B cell (primary cell): Measurements from ENCODE around the gene IGF1R. TPM values are rescaled to one million over a fixed set of nuclear protein-coding genes. Genes with fewer than 3 reads are reported as not detected.

Experiments used
- ATAC-seq: fragments of 200-7000 bp; cut with Tn5 transposase; one replicate; pipeline ENCODE4 v1.10.0; 2021; ENCODE audit warnings: low read depth, mild to moderate bottlenecking, moderate number of reproducible peaks, moderate library complexity
- CTCF ChIA-PET: fragments of 350-600 bp; sonication (Branson Sonifier 250); formaldehyde crosslinking; loops from one replicate; lab custom pipeline; 2021; ENCODE audit warnings: antibody characterized with exemption, inconsistent platforms; lab: Charles Lee
- POLR2A ChIA-PET: fragments of 350-600 bp; sonication (Branson Sonifier 250); formaldehyde crosslinking; loops from one replicate; lab custom pipeline; 2021; ENCODE audit warnings: antibody characterized with exemption; lab: Charles Lee
- DNase-seq: peaks from one replicate; pipeline ENCODE4 v3.0.0; 2013
- H2AFZ ChIP-seq: 2 replicates; pipeline ENCODE4 v1.6.1; 2012; ENCODE audit warnings: mild to moderate bottlenecking, low read depth, low read length; ENCODE audit not compliant: insufficient read depth, poor library complexity, severe bottlenecking
- H3K27ac ChIP-seq, 2 donors: 1 replicate in 1 of 2; 2 replicates in 1 of 2; pipeline ENCODE4 v1.5.1; 2012 to 2013; ENCODE audit warnings: low read length in 2 of 2, mild to moderate bottlenecking in 2 of 2, moderate library complexity in 1 of 2
- H3K27me3 ChIP-seq, 4 experiments: fragments of 200-600 bp in 1 of 4; sonication (generic) in 1 of 4; replicated peaks in 1 of 4; 1 replicate in 2 of 4; 2 replicates in 2 of 4; pipeline versions ENCODE4 v1.6.1 to v1.7.0; 2013 to 2016; ENCODE audit warnings: low read length in 3 of 4, mild to moderate bottlenecking in 2 of 4, mixed read lengths in 1 of 4, moderate library complexity in 1 of 4; ENCODE audit not compliant: insufficient read depth in 4 of 4, control insufficient read depth in 3 of 4; ENCODE audit errors: control extremely low read depth in 1 of 4
- H3K36me3 ChIP-seq, 2 experiments: replicated peaks in 1 of 2; 1 replicate in 1 of 2; 2 replicates in 1 of 2; pipeline versions ENCODE4 v1.6.1 to v1.7.1; 2013; ENCODE audit warnings: low read length in 1 of 2; ENCODE audit not compliant: insufficient read depth in 2 of 2, control insufficient read depth in 1 of 2; ENCODE audit errors: control extremely low read depth in 1 of 2, extremely low read depth in 1 of 2
- H3K4me1 ChIP-seq, 2 donors: fragments of 200-600 bp in 1 of 2; sonication (generic) in 1 of 2; 1 replicate in 1 of 2; 2 replicates in 1 of 2; pipeline versions ENCODE4 v1.5.1 to v1.6.1; 2013 to 2017; ENCODE audit warnings: low read length in 2 of 2; ENCODE audit not compliant: control insufficient read depth in 2 of 2, insufficient read depth in 2 of 2
- H3K4me2 ChIP-seq: replicated peaks from 2 replicates; pipeline ENCODE3; 2012; ENCODE audit warnings: mild to moderate bottlenecking, low read depth, low read length; ENCODE audit not compliant: poor library complexity, severe bottlenecking
- H3K4me3 ChIP-seq, 5 experiments: fragments of 200-600 bp in 1 of 5; sonication (generic) in 1 of 5; 1 replicate in 3 of 5; 2 replicates in 2 of 5; pipeline versions ENCODE4 v1.5.1 to v1.7.0; 2011 to 2016; ENCODE audit warnings: low read length in 4 of 5, mild to moderate bottlenecking in 4 of 5, low read depth in 2 of 5, control low read depth in 1 of 5, moderate library complexity in 1 of 5; ENCODE audit not compliant: insufficient read depth in 1 of 5; ENCODE audit errors: control extremely low read depth in 1 of 5, extremely low read depth in 1 of 5
- H3K79me2 ChIP-seq: fragments of 200-600 bp; sonication (generic); one replicate; pipeline ENCODE4 v1.6.0; 2016; ENCODE audit warnings: low read length; ENCODE audit not compliant: control insufficient read depth, insufficient read depth
- H3K9ac ChIP-seq: fragments of 200-600 bp; sonication (generic); 2 replicates; pipeline ENCODE4 v1.6.1; 2017; ENCODE audit warnings: mild to moderate bottlenecking, low read length, moderate library complexity
- H3K9me3 ChIP-seq, 3 donors: one replicate each; pipeline versions ENCODE4 v1.6.1 to v1.7.1; 2013; ENCODE audit warnings: low read length in 2 of 3; ENCODE audit not compliant: control insufficient read depth in 2 of 3, insufficient read depth in 1 of 3; ENCODE audit errors: control extremely low read depth in 1 of 3
- H4K20me1 ChIP-seq: 2 replicates; pipeline ENCODE4 v1.6.0; 2012; ENCODE audit warnings: mild to moderate bottlenecking, low read length; ENCODE audit not compliant: insufficient read depth, control insufficient read depth, poor library complexity, severe bottlenecking
- H3K27ac Mint-ChIP-seq: one replicate; pipeline ENCODE4 v1.8.0; 2021; ENCODE audit warnings: mixed read lengths
- H3K27me3 Mint-ChIP-seq: one replicate; pipeline ENCODE4 v1.8.0; 2021; ENCODE audit warnings: mixed read lengths
- H3K4me1 Mint-ChIP-seq: one replicate; pipeline ENCODE4 v1.8.0; 2021; ENCODE audit warnings: mixed read lengths
- H3K4me3 Mint-ChIP-seq: one replicate; pipeline ENCODE4 v1.8.0; 2021; ENCODE audit warnings: mixed read lengths
- H3K9me3 Mint-ChIP-seq: one replicate; pipeline ENCODE4 v1.8.0; 2022; ENCODE audit warnings: mixed read lengths; ENCODE audit not compliant: insufficient read depth
- CTCF ChIP-seq: fragments of 200-600 bp; IDR thresholded peaks from one replicate; pipeline ENCODE4 v1.8.0; 2022; ENCODE audit warnings: antibody characterized with exemption, mild to moderate bottlenecking
- EZH2 ChIP-seq: IDR thresholded peaks from 2 replicates; pipeline ENCODE4 v1.6.1; 2012; ENCODE audit warnings: borderline replicate concordance, low read depth, mild to moderate bottlenecking, moderate library complexity, low read length; ENCODE audit not compliant: insufficient read depth, poor library complexity, severe bottlenecking
- WGBS: methylation state at CpG from one replicate; pipeline ENCODE4 v1.1.5; 2013; ENCODE audit warnings: missing lambda C conversion rate; ENCODE audit not compliant: insufficient coverage; 5-methylcytosine and 5-hydroxymethylcytosine counted together
- intact Hi-C: fragments of 100-400 bp; cut with micrococcal nuclease; formaldehyde crosslinking; loops from one replicate; pipeline ENCODE4 v1.10.0; 2022
- polyA plus RNA-seq: library from polyadenylated mRNA; depleted of rRNA; stranded (reverse); fragments of >200 nt; gene quantifications from 2 replicates; pipeline ENCODE4 v1.2.3, GENCODE V29; 2012
- total RNA-seq, 2 donors: library from RNA; stranded (reverse); fragments of 120-200 nt in 1 of 2; gene quantifications; 1 replicate in 1 of 2; 2 replicates in 1 of 2; pipeline versions ENCODE4 v1.2.3 to v1.2.4, GENCODE V29; 2013 to 2022

IGF1R gene
- total and polyA plus RNA-seq, 2 donors (not counting 1 experiment from before 2014, with no cell fraction given): 5.4 to 23.1 TPM

GRCh38 chr15:98977441-98977840 lies 329.1 kb downstream of the IGF1R start:
- Histone ChIP-seq H4K20me1 (no peaks in the 10 kb centered on the region), H2AFZ (no peak overlapping the region), H3K36me3 (no peaks in the 10 kb centered on the region), H3K27me3 (no peaks in the 10 kb centered on the region), H3K79me2 (no peaks in the 10 kb centered on the region), H3K9ac (no peak overlapping the region), H3K4me3 (no peak overlapping the region), H3K4me1 (no peaks in the 10 kb centered on the region), H3K4me2 (no peak overlapping the region), H3K27ac (no peak overlapping the region), H3K9me3 (no peaks in the 10 kb centered on the region)
- TF ChIP-seq CTCF (no peak), EZH2 (no peak)
- no peak for DNase-seq
- Mint-ChIP-seq H3K9me3 (no peaks in the 10 kb centered on the region), H3K27me3 (no peaks in the 10 kb centered on the region), H3K27ac (no peak overlapping the region), H3K4me3 (no peak overlapping the region), H3K4me1 (no peaks in the 10 kb centered on the region)
- CTCF ChIA-PET: no interaction called here
- WGBS: no CpG with 5 or more reads among the region's 3 CpGs
- intact Hi-C loops: no loop called here
- ATAC-seq: no peak
- POLR2A ChIA-PET: no interaction called here

GRCh38 chr15:98978153-98978552 lies 329.8 kb downstream of the IGF1R start:
- no peaks in the 10 kb centered on the region for H3K27me3 ChIP-seq
- DNase-seq: no peak
- no peak overlapping the region for H3K27ac ChIP-seq
- Mint-ChIP-seq H3K4me3 (no peak overlapping the region), H3K9me3 (no peaks in the 10 kb centered on the region), H3K27ac (no peak overlapping the region), H3K4me1 (no peaks in the 10 kb centered on the region), H3K27me3 (no peaks in the 10 kb centered on the region)
- no peak overlapping the region for H3K4me3 ChIP-seq
- H2AFZ ChIP-seq: no peak overlapping the region
- CTCF ChIA-PET: no interaction called here
- no peak overlapping the region for H3K9ac ChIP-seq
- ATAC-seq: no peak
- POLR2A ChIA-PET: no interaction called here
- TF ChIP-seq EZH2: no peak
- TF ChIP-seq CTCF: no peak
- no peak overlapping the region for H3K4me2 ChIP-seq
- 100% methylated on average over 3 of the region's 3 CpGs for WGBS
- H3K79me2 ChIP-seq: no peaks in the 10 kb centered on the region
- H3K9me3 ChIP-seq: no peaks in the 10 kb centered on the region
- H3K4me1 ChIP-seq: no peaks in the 10 kb centered on the region
- intact Hi-C loops: no loop called here
- no peaks in the 10 kb centered on the region for H3K36me3 ChIP-seq
- no peaks in the 10 kb centered on the region for H4K20me1 ChIP-seq
